Measurements from ENCODE around the gene SEMA4F.

SEMA4F gene

GRCh38 chr2:74730530-74730929 lies 76.5 kb downstream of the SEMA4F start:
- no peaks in the 10 kb centered on the region for H3K79me2 ChIP-seq (ENCODE audit: low read length)
- H3K9me3 ChIP-seq (ENCODE audit: insufficient read depth, low read length): no peaks in the 10 kb centered on the region
- H2AFZ ChIP-seq (ENCODE audit: low read depth, low read length): no peak overlapping the region
- H3K36me3 ChIP-seq (replicated peaks; ENCODE audit: low read depth, low read length): no peaks in the 10 kb centered on the region
- no peak overlapping the region for H3K4me2 ChIP-seq (ENCODE audit: low read length)
- TF ChIP-seq EZH2phosphoT487 (IDR thresholded peaks at IDR 0.05; ENCODE audit: low read depth) (no peak), CTCF (IDR thresholded peaks at IDR 0.05; ENCODE audit: low read depth, low read length) (no peak)
- H3K4me1 ChIP-seq (ENCODE audit: low read length): no peaks in the 10 kb centered on the region
- no peaks in the 10 kb centered on the region for H4K20me1 ChIP-seq (ENCODE audit: insufficient read depth, low read length)
- H3K4me3 ChIP-seq (ENCODE audit: low read length): no peak overlapping the region
- no peak overlapping the region for H3K9ac ChIP-seq (ENCODE audit: low read length)
- H3K27ac ChIP-seq (ENCODE audit: low read length): no peak overlapping the region
- peaks cover 14% of the 10 kb centered on the region for H3K27me3 ChIP-seq (ENCODE audit: low read depth, low read length)

All from OCI-LY3 (cell line).